ENCODE measurements around the gene TMIGD3.

Gene TMIGD3

DNA sequence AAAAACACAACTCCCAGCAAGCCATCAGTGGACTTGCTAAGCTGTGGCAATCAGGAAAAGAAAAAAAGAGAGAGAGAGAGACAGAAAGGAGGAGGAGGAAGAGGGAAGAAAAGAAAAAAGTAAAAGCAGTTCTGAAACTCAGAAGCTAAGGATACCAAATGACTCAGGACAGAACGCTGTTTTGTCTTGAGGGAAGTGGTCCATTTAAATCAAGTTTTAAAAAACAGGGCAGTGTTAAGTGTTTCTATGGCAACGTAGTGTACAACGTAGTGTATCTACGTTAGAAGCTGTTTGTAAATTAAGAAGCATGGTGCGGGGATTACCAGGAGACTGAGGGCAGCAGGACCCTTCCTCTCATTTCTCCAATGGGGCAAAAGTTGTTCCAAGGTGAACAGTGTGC, 5.8 kb downstream of the TMIGD3 start:
- TF ChIP-seq, protein P1, sequence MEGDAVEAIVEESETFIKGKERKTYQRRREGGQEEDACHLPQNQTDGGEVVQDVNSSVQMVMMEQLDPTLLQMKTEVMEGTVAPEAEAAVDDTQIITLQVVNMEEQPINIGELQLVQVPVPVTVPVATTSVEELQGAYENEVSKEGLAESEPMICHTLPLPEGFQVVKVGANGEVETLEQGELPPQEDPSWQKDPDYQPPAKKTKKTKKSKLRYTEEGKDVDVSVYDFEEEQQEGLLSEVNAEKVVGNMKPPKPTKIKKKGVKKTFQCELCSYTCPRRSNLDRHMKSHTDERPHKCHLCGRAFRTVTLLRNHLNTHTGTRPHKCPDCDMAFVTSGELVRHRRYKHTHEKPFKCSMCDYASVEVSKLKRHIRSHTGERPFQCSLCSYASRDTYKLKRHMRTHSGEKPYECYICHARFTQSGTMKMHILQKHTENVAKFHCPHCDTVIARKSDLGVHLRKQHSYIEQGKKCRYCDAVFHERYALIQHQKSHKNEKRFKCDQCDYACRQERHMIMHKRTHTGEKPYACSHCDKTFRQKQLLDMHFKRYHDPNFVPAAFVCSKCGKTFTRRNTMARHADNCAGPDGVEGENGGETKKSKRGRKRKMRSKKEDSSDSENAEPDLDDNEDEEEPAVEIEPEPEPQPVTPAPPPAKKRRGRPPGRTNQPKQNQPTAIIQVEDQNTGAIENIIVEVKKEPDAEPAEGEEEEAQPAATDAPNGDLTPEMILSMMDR (IDR thresholded peaks at IDR 0.05; ENCODE audit: control insufficient read depth, insufficient read depth, low read depth, low read length, missing control alignments), result no peak
- H3K4me3 ChIP-seq (ENCODE audit: control insufficient read depth, low read depth, low read length), result no peak overlapping the region
- no peak for DNase-seq (ENCODE audit: low read depth)

DNA sequence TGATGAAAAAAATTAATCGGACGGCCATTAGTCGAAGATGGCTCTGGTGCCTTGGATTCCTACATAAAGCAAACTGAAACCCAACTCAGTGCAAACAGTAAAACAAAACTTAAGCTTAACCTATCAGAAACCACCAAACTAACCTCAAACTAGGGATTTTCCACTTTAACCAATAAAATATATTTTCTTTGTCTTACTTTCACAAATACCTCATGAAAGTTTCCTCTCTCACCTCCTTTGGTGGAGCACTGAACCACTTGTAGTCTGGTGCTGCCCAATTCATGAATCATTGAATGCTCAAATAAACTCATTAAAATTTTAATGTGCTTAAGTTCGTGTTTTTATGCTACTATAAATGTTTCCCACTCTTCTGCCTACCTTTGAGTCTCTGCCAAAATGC, 7.0 kb downstream of the TMIGD3 start:
- no peak overlapping the region for H3K4me3 ChIP-seq (ENCODE audit: control insufficient read depth, low read depth, low read length)

DNA sequence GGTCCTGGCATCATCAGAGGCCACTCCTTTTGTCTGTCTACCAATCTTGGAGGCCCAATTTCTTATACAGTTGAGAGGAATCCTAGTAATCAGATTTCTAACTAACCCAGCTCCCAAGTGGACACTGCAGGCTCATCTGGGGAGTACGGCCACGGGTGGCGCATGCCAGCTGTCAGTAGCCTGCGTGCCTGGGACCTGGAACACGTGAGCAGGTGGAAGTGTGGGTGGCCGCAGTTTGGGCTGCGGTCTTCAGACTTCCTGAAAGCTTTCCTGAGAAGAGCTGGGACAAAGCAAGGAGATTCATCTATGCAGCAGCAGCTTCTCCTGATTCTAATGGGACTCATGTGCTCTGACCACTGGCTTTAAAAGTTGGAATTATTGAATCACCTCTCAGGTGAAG, 12.4 kb downstream of the TMIGD3 start:
- no peak overlapping the region for H3K4me3 ChIP-seq (ENCODE audit: control insufficient read depth, low read depth, low read length)
- no peak for DNase-seq (ENCODE audit: low read depth)
- TF ChIP-seq, protein P1 (IDR thresholded peaks at IDR 0.05; ENCODE audit: control insufficient read depth, insufficient read depth, low read depth, low read length, missing control alignments), result no peak

More for the DNA sequence above, 7.0 kb downstream of the TMIGD3 start:
- DNase-seq (ENCODE audit: low read depth), result no peak
- TF ChIP-seq, protein P1 (IDR thresholded peaks at IDR 0.05; ENCODE audit: control insufficient read depth, insufficient read depth, low read depth, low read length, missing control alignments), result no peak

DNA sequence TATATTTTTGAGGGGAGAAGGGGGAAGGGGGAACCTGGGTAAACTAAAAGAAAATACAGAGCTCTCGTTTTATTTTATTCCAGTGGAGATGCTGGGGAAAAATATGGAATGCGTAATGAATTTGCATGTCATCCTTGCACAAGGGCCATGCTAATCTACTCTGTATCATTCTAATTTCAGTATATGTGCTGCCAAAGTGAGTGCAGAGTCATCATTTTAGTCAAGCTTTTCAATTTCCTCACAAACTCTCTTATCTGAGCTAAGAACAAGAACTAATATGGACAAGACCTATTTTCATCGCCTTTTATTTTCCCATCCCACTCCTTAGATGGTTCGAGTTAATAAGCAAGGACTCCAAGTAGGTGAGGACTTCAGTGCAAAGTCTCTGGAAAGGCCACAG, 13.2 kb downstream of the TMIGD3 start:
- H3K4me3 ChIP-seq (ENCODE audit: control insufficient read depth, low read depth, low read length), result no peak overlapping the region
- TF ChIP-seq, protein P1 (IDR thresholded peaks at IDR 0.05; ENCODE audit: control insufficient read depth, insufficient read depth, low read depth, low read length, missing control alignments), result no peak
- DNase-seq (ENCODE audit: low read depth), result no peak

DNA sequence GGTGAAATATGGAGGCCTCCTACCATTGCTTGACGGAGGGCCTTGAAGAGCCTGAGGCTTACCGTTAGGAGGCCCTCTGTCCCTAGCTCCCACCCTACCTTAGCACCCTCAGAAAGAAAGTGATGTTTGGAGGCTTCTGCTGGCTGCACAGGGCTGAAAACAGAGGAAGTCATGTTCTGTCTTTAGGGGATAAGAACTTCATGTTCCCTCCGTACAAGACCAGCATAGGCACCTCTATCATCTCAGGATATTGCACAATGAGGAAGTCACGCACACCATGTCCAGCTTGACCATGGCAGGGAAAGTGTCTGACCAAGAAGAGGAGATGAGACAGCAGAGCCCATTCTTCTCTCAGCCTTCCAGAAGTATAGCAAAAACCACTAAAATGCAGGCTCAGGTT, 13.8 kb downstream of the TMIGD3 start:
- TF ChIP-seq, protein P1 (IDR thresholded peaks at IDR 0.05; ENCODE audit: control insufficient read depth, insufficient read depth, low read depth, low read length, missing control alignments), result no peak
- H3K4me3 ChIP-seq (ENCODE audit: control insufficient read depth, low read depth, low read length), result no peak overlapping the region
- no peak for DNase-seq (ENCODE audit: low read depth)

DNA sequence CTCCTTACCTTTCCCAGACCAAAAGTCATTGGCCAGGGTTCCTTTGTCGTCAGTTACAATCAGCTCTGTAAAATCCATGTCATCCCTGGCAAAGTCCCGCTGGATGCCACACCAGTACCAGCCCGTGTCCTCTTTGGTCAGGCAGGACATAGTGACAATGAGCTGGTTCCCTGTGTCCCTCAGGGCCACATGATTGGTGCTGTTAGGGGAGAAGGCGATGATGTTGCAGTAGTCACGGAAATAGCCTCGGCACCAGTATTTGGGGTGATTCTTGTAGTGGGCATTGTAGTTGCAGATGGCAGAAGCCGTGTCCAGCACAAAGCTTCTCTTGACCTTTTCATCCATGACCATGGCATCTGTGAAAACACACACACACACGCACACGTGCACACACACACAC, 14.8 kb downstream of the TMIGD3 start:
- TF ChIP-seq, protein P1 (IDR thresholded peaks at IDR 0.05; ENCODE audit: control insufficient read depth, insufficient read depth, low read depth, low read length, missing control alignments), result no peak
- no peak overlapping the region for H3K4me3 ChIP-seq (ENCODE audit: control insufficient read depth, low read depth, low read length)
- no peak for DNase-seq (ENCODE audit: low read depth)

DNA sequence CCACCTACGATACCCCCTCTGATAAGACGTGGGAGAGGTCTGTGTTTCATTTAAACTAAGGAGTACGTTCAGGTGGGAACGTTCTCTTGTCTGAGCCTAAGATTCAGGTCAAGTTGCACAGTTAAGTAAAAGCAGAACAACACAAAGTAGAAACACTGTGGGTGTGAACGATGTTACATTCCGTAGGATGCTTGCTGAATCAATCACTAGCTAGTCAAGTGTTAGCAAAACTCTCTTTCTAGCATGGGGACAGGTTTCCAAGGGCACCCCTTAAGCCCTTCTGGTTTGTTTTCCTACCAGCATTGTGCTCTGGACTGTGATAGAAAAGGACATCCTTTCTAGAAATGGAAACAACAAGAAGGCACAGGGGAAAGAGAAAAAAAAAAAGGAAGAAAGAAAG, 16.3 kb downstream of the TMIGD3 start:
- TF ChIP-seq, protein P1 (IDR thresholded peaks at IDR 0.05; ENCODE audit: control insufficient read depth, insufficient read depth, low read depth, low read length, missing control alignments), result no peak

More for the DNA sequence above, 16.3 kb downstream of the TMIGD3 start:
- H3K4me3 ChIP-seq (ENCODE audit: control insufficient read depth, low read depth, low read length), result no peak overlapping the region
- no peak for DNase-seq (ENCODE audit: low read depth)

Data from AG09309 (cell line).